ENCODE data around the gene CRYBA2.

The CRYBA2 gene

DNA sequence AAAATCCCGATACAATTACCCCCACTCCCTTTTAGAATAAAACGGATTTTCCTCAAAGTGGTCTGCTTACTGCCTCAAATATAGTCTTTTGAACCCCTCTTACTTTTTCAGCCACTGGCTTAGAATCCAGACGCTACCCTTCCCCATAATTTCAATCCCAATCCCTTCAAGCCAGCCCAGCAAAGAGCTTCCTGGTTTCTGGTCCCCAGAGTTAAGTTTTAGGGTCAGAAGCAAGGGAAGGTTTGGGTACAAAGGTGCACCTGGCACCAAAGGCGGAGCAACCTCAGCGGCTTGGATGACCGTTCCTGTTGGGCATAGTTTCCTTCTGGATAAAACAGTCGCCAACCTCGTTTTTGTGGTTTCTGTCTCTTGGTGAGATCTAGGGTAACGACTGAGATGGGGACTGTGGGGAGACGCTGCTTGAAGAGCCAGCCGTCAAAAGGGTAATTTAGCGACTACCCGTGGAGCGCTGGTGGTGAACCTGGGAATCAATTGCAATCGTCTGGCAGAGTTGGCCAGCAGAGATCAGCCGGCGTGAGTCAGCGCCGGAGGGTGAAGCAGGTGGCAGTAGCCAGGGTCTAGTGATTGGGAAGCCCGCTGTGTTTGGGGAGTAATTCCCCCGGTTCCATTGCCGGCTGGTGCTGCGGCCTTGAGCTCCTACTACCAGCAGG is 9.8 kb downstream of the CRYBA2 start:
- no peak overlapping the region for H3K4me3 ChIP-seq (ENCODE audit: insufficient read depth in 1 of 2, low read depth in 1 of 2, low read length in 2 of 2)
- 17% methylated on average over 22 of the region's 23 CpGs for WGBS
- no peak overlapping the region for H3K14ac ChIP-seq (ENCODE audit: low read length in 2 of 2)
- no peak overlapping the region for H3K23ac ChIP-seq (ENCODE audit: low read length in 2 of 2)
- H4K8ac ChIP-seq (ENCODE audit: low read length), result no peak overlapping the region
- no peak overlapping the region for H4K91ac ChIP-seq (ENCODE audit: low read length)
- no peak overlapping the region for H3K18ac ChIP-seq (ENCODE audit: low read depth in 1 of 2, low read length in 2 of 2)
- no peaks in the 10 kb centered on the region for H3K36me3 ChIP-seq (ENCODE audit: control insufficient read depth in 1 of 2, insufficient read depth in 2 of 2, low read depth in 1 of 2, low read length in 2 of 2)
- no peak overlapping the region for H2BK12ac ChIP-seq (ENCODE audit: low read length in 2 of 2)
- no peak overlapping the region for H2AFZ ChIP-seq (ENCODE audit: low read depth, low read length)
- no peaks in the 10 kb centered on the region for H3K79me1 ChIP-seq (replicated peaks; ENCODE audit: low read length, poor library complexity, severe bottlenecking)
- DNase-seq, result no peak
- H2BK5ac ChIP-seq (ENCODE audit: low read depth, low read length, poor library complexity, severe bottlenecking), result no peak overlapping the region
- no peak overlapping the region for H2AK5ac ChIP-seq (ENCODE audit: low read length, severe bottlenecking)
- H3K27me3 ChIP-seq (ENCODE audit: control insufficient read depth in 1 of 2, insufficient read depth in 1 of 2, low read length in 2 of 2), result peaks cover 86 to 88% of the 10 kb centered on the region in 2 experiments
- no peak overlapping the region for H3K4me2 ChIP-seq (ENCODE audit: low read length, poor library complexity, severe bottlenecking)
- no peaks in the 10 kb centered on the region for H3K9me3 ChIP-seq (ENCODE audit: control insufficient read depth, low read length)
- no peak overlapping the region for H2BK120ac ChIP-seq (ENCODE audit: low read depth, low read length)
- no peak overlapping the region for H2BK15ac ChIP-seq (ENCODE audit: low read depth, poor library complexity, severe bottlenecking)
- H3K27ac ChIP-seq (ENCODE audit: low read length, poor library complexity, severe bottlenecking), result no peak overlapping the region
- no peak overlapping the region for H3K4ac ChIP-seq (ENCODE audit: low read depth in 1 of 2, low read length in 2 of 2)
- H3K4me1 ChIP-seq (ENCODE audit: control insufficient read depth, insufficient read depth, low read depth, low read length), result peaks cover 20% of the 10 kb centered on the region
- no peak overlapping the region for H3K9ac ChIP-seq (ENCODE audit: low read length)

DNA sequence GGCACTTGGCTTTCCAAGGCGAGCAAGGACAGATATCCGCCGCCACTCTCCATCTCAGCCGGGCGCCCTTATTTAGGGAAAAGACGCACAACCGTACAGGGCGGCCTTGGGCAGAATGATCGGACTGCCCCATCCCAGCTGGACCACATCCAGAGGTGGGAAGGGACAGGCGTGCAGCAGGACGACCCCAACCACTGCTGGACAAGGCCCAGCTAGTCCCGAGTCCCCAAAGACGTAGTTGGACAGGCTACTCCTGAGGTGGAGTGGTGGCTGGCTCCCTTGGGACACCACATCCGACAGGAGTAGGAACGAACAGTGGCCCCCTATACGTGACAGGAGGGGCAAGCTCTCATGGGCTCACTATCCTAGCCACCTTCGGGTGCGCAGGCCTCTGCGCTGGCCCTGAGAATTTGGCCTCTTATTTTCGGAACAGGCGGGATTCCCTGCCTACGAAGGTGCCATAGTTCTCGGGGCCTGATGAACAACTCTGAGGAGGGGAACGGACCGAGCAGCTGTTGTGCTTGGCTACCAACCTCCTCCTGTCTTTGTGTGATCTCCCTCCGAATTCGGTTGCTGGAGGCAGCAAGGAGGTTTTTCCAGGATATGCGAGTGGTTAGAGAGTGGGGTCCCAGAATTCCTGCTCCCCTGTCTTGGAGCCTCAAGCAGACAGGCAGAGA is 10.5 kb downstream of the CRYBA2 start:
- Histone ChIP-seq H2BK15ac (ENCODE audit: low read depth, poor library complexity, severe bottlenecking) (no peak overlapping the region), H3K9me3 (ENCODE audit: control insufficient read depth, low read length) (no peaks in the 10 kb centered on the region), H3K23ac (ENCODE audit: low read length in 2 of 2) (no peak overlapping the region), H3K4me1 (ENCODE audit: control insufficient read depth, insufficient read depth, low read depth, low read length) (peaks cover 20% of the 10 kb centered on the region), H2AK5ac (ENCODE audit: low read length, severe bottlenecking) (no peak overlapping the region), H3K4me2 (ENCODE audit: low read length, poor library complexity, severe bottlenecking) (no peak overlapping the region), H2BK12ac (ENCODE audit: low read length in 2 of 2) (no peak overlapping the region), H3K4ac (ENCODE audit: low read depth in 1 of 2, low read length in 2 of 2) (no peak overlapping the region), H3K27me3 (ENCODE audit: control insufficient read depth in 1 of 2, insufficient read depth in 1 of 2, low read length in 2 of 2) (peaks cover 86 to 88% of the 10 kb centered on the region in 2 experiments), H4K91ac (ENCODE audit: low read length) (no peak overlapping the region), H2BK5ac (ENCODE audit: low read depth, low read length, poor library complexity, severe bottlenecking) (no peak overlapping the region), H3K4me3 (ENCODE audit: insufficient read depth in 1 of 2, low read depth in 1 of 2, low read length in 2 of 2) (no peak overlapping the region), H3K14ac (ENCODE audit: low read length in 2 of 2) (no peak overlapping the region), H4K8ac (ENCODE audit: low read length) (no peak overlapping the region), H3K36me3 (ENCODE audit: control insufficient read depth in 1 of 2, insufficient read depth in 2 of 2, low read depth in 1 of 2, low read length in 2 of 2) (no peaks in the 10 kb centered on the region), H3K18ac (ENCODE audit: low read depth in 1 of 2, low read length in 2 of 2) (no peak overlapping the region), H3K27ac (ENCODE audit: low read length, poor library complexity, severe bottlenecking) (no peak overlapping the region), H2AFZ (ENCODE audit: low read depth, low read length) (no peak overlapping the region), H2BK120ac (ENCODE audit: low read depth, low read length) (no peak overlapping the region), H3K79me1 (replicated peaks; ENCODE audit: low read length, poor library complexity, severe bottlenecking) (no peaks in the 10 kb centered on the region), H3K9ac (ENCODE audit: low read length) (no peak overlapping the region)
- no peak for DNase-seq
- WGBS, result 11% methylated on average over 28 of the region's 28 CpGs

DNA sequence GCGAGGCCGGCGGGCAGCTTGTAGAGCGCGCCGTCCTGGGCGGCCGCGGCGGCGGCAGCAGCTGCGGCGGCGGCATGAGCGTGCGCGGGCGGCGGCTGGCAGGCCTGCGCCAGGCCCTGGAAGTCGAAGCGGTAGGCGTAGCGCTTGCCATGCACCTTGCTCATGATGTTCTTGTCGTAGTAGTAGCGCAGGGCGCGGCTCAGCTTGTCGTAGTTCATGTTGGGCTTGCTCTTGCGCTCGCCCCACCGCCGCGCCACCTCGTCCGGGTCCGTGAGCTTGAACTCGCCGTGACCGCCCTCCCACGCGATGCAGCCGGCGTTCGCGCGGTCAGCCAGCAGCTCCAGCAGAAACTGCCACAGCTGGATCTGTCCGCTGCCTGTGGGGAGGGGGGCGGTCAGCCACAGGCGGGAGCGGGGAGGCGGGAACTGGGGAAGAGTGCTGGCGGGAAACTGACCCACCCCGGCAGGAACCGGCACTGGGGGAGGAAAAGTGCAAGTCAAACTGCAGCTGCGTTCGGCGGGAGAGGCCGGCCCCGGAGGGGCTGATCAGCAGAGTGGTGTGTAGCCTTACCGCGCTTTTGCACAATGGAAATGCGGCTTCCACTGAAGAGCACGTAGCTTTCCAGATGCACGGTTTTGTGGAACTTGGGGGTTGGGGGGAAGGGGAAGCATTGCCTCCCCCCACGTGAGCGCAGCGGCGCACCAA is 11.2 kb downstream of the CRYBA2 start:
- Histone ChIP-seq H3K27me3 (ENCODE audit: control insufficient read depth in 1 of 2, insufficient read depth in 1 of 2, low read length in 2 of 2) (peaks cover 87 to 88% of the 10 kb centered on the region in 2 experiments), H2AK5ac (ENCODE audit: low read length, severe bottlenecking) (no peak overlapping the region), H3K4me2 (ENCODE audit: low read length, poor library complexity, severe bottlenecking) (no peak overlapping the region), H2AFZ (ENCODE audit: low read depth, low read length) (no peak overlapping the region), H3K36me3 (ENCODE audit: control insufficient read depth in 1 of 2, insufficient read depth in 2 of 2, low read depth in 1 of 2, low read length in 2 of 2) (no peaks in the 10 kb centered on the region), H2BK120ac (ENCODE audit: low read depth, low read length) (no peak overlapping the region), H3K4ac (ENCODE audit: low read depth in 1 of 2, low read length in 2 of 2) (no peak overlapping the region), H4K8ac (ENCODE audit: low read length) (no peak overlapping the region), H3K18ac (ENCODE audit: low read depth in 1 of 2, low read length in 2 of 2) (no peak overlapping the region), H3K4me3 (ENCODE audit: insufficient read depth in 1 of 2, low read depth in 1 of 2, low read length in 2 of 2) (no peak overlapping the region), H3K79me1 (replicated peaks; ENCODE audit: low read length, poor library complexity, severe bottlenecking) (no peaks in the 10 kb centered on the region), H3K9ac (ENCODE audit: low read length) (no peak overlapping the region), H2BK12ac (ENCODE audit: low read length in 2 of 2) (no peak overlapping the region), H3K9me3 (ENCODE audit: control insufficient read depth, low read length) (no peaks in the 10 kb centered on the region), H3K4me1 (ENCODE audit: control insufficient read depth, insufficient read depth, low read depth, low read length) (peaks cover 20% of the 10 kb centered on the region), H3K27ac (ENCODE audit: low read length, poor library complexity, severe bottlenecking) (no peak overlapping the region), H2BK5ac (ENCODE audit: low read depth, low read length, poor library complexity, severe bottlenecking) (no peak overlapping the region), H2BK15ac (ENCODE audit: low read depth, poor library complexity, severe bottlenecking) (no peak overlapping the region), H4K91ac (ENCODE audit: low read length) (no peak overlapping the region), H3K23ac (ENCODE audit: low read length in 2 of 2) (no peak overlapping the region), H3K14ac (ENCODE audit: low read length in 2 of 2) (no peak overlapping the region)
- WGBS, result 2% methylated on average over 63 of the region's 69 CpGs
- DNase-seq, result no peak

DNA sequence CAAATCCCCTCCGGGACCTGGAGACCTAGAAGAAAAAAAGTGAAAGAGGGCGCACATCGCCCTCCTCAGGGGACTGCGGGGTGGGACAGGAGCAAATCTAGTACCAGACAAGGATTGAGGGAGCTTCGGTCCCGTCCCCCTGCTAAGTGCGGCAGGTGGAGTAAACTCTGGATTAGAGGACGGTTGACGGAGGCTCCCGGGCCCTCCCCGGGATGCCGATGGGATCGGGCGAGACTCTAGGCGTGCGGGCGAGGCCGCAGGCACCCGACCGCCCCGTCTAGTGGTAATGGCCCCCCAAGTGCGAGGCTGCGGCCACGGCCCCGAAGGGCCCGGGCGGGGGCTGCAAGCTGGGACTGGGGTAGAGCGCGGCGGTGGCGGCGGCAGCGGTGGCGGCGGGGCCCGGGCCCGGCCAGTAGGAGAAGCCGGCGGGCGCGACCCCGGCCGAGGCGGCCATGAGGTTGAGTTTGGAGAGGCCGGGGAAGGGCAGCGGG is 11.8 kb downstream of the CRYBA2 start:
- Histone ChIP-seq H3K9me3 (ENCODE audit: control insufficient read depth, low read length) (no peaks in the 10 kb centered on the region), H3K9ac (ENCODE audit: low read length) (no peak overlapping the region), H3K79me1 (replicated peaks; ENCODE audit: low read length, poor library complexity, severe bottlenecking) (no peaks in the 10 kb centered on the region), H2BK15ac (ENCODE audit: low read depth, poor library complexity, severe bottlenecking) (no peak overlapping the region), H2AK5ac (ENCODE audit: low read length, severe bottlenecking) (no peak overlapping the region), H3K27ac (ENCODE audit: low read length, poor library complexity, severe bottlenecking) (no peak overlapping the region), H3K23ac (ENCODE audit: low read length in 2 of 2) (no peak overlapping the region), H2BK5ac (ENCODE audit: low read depth, low read length, poor library complexity, severe bottlenecking) (no peak overlapping the region), H3K14ac (ENCODE audit: low read length in 2 of 2) (no peak overlapping the region), H4K91ac (ENCODE audit: low read length) (no peak overlapping the region), H2BK120ac (ENCODE audit: low read depth, low read length) (no peak overlapping the region), H3K18ac (ENCODE audit: low read depth in 1 of 2, low read length in 2 of 2) (no peak overlapping the region), H3K4me2 (ENCODE audit: low read length, poor library complexity, severe bottlenecking) (no peak overlapping the region), H4K8ac (ENCODE audit: low read length) (no peak overlapping the region), H2BK12ac (ENCODE audit: low read length in 2 of 2) (no peak overlapping the region), H3K27me3 (ENCODE audit: control insufficient read depth in 1 of 2, insufficient read depth in 1 of 2, low read length in 2 of 2) (peaks cover 87 to 88% of the 10 kb centered on the region in 2 experiments), H3K4ac (ENCODE audit: low read depth in 1 of 2, low read length in 2 of 2) (no peak overlapping the region), H3K36me3 (ENCODE audit: control insufficient read depth in 1 of 2, insufficient read depth in 2 of 2, low read depth in 1 of 2, low read length in 2 of 2) (no peaks in the 10 kb centered on the region), H3K4me3 (ENCODE audit: insufficient read depth in 1 of 2, low read depth in 1 of 2, low read length in 2 of 2) (no peak overlapping the region), H2AFZ (ENCODE audit: low read depth, low read length) (no peak overlapping the region), H3K4me1 (ENCODE audit: control insufficient read depth, insufficient read depth, low read depth, low read length) (peaks cover 20% of the 10 kb centered on the region)
- 4% methylated on average over 34 of the region's 46 CpGs for WGBS
- DNase-seq, result no peak

Measured in mesenchymal stem cell (in vitro differentiated cells and primary cell).